ENCODE data around the gene ZCCHC7.

DNA sequence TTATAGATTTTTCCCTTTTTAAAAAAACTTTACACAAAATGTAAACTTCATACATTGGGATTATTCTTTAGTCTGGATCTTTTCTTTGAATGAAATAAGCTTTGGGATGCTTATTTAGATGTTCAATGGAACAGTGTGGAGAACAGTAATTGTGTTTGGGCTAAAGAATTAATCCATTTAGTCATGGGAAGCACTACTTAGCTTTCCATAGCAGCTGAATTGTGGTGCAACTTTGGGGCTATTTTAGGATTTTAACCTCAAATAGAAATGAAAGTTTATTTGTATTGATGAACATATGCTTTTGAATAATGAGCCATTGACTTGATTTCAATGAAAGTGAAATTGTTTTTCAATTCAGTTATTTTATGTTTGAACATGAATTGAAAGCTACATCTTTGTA is 72.4 kb downstream of the ZCCHC7 start:
- TF ChIP-seq CTCF (IDR thresholded peaks at IDR 0.05) (no peak), POLR2A (IDR thresholded peaks at IDR 0.05; ENCODE audit: low read depth) (no peak), EP300 (IDR thresholded peaks at IDR 0.05) (no peak), POLR2AphosphoS5 (IDR thresholded peaks at IDR 0.05) (no peak)
